ENCODE measurements around the gene ZSWIM6. TPM values are rescaled to one million over a fixed set of nuclear protein-coding genes. Genes with fewer than 3 reads are reported as not detected.

The ZSWIM6 gene
- total and polyA plus RNA-seq, 4 donors = 14.5 to 32.2 (median 30.3) TPM

DNA sequence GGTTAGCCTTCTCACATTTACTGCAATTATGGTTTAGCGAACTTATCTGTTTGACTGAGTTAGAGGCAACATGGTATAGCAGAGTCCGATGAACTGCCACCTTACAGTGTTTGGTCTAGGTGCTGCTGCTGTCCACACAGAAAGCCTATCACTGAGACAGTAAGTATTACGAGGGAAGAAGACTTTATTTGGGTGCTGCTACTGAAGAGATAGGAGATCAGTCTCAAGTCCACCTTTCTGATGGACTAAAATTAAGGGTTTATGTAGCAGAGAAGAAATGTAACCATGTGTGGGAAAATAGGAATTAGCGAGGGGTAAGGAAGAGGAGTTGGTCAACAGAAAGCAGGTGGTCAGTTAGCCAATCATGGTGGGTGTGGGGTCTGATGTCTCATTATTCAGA lies 109.7 kb downstream of the ZSWIM6 start:
- Histone ChIP-seq H3K27ac (ENCODE audit: low read depth, low read length) (no peak overlapping the region), H3K27me3 (ENCODE audit: control insufficient read depth, insufficient read depth, low read length) (no peaks in the 10 kb centered on the region), H3K36me3 (ENCODE audit: control insufficient read depth, insufficient read depth, low read length) (no peaks in the 10 kb centered on the region), H3K4me1 (ENCODE audit: control insufficient read depth, insufficient read depth, low read length) (no peaks in the 10 kb centered on the region), H3K4me3 (ENCODE audit: low read depth, low read length) (no peak overlapping the region), H3K9me3 (ENCODE audit: control insufficient read depth, insufficient read depth, low read length) (peaks cover 8% of the 10 kb centered on the region)
- WGBS (ENCODE audit: insufficient coverage) = 100% methylated on average over 4 of the region's 4 CpGs
- DNase-seq (ENCODE audit: low read depth in 4 of 6, low spot score in 6 of 6) = no peak

- no peak overlapping the region for H3K4me3 ChIP-seq (ENCODE audit: low read depth, low read length)
- no peak for DNase-seq (ENCODE audit: low read depth in 4 of 6, low spot score in 6 of 6)
- H3K27ac ChIP-seq (ENCODE audit: low read depth, low read length) = no peak overlapping the region
- no peaks in the 10 kb centered on the region for H3K36me3 ChIP-seq (ENCODE audit: control insufficient read depth, insufficient read depth, low read length)
- H3K9me3 ChIP-seq (ENCODE audit: control insufficient read depth, insufficient read depth, low read length) = peaks cover 3% of the 10 kb centered on the region
- no peaks in the 10 kb centered on the region for H3K4me1 ChIP-seq (ENCODE audit: control insufficient read depth, insufficient read depth, low read length)
- H3K27me3 ChIP-seq (ENCODE audit: control insufficient read depth, insufficient read depth, low read length) = no peaks in the 10 kb centered on the region
- no CpG with 5 or more reads among the region's 2 CpGs for WGBS (ENCODE audit: insufficient coverage)
These were observed 115.9 kb downstream of the ZSWIM6 start for GRCh38 chr5:61447780-61448495.

DNA sequence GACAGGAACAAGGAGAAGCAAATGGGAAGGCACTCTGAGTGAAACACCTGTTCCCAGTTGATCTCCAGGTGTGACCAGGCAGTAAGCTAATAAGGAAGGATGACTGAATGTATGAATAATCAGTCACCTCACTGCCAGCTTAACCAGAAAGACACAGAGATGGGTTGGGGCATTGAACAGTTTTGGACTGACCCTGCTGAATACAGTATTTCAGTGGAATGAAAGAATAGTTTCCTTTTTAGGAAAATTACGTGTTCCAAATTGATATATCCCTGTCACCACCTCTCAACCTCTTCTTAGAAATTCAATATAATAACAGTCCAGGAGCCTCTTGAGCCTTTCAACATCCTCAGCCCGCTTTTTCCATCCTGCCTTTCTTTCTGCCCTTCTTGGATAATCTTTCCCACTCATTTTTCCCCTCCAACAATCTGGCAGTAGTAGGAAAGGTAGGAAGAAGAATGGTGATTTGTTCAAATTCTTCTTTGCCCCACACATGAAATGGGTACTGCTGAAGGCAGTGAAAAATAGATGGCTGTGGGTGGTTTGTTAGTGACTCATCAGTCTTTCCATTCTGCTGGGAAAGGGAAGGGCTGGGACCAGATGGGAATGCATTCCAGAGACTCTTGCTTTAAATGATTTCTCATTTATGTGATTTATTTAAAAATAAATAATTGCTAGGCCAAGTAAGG lies 117.9 kb downstream of the ZSWIM6 start:
- no peaks in the 10 kb centered on the region for H3K4me1 ChIP-seq (ENCODE audit: control insufficient read depth, insufficient read depth, low read length)
- DNase-seq (ENCODE audit: low read depth in 4 of 6, low spot score in 6 of 6) = no peak
- no peaks in the 10 kb centered on the region for H3K9me3 ChIP-seq (ENCODE audit: control insufficient read depth, insufficient read depth, low read length)
- H3K4me3 ChIP-seq (ENCODE audit: low read depth, low read length) = no peak overlapping the region
- WGBS (ENCODE audit: insufficient coverage) = no CpG with 5 or more reads among the region's 2 CpGs
- no peak overlapping the region for H3K27ac ChIP-seq (ENCODE audit: low read depth, low read length)
- H3K27me3 ChIP-seq (ENCODE audit: control insufficient read depth, insufficient read depth, low read length) = no peaks in the 10 kb centered on the region
- no peaks in the 10 kb centered on the region for H3K36me3 ChIP-seq (ENCODE audit: control insufficient read depth, insufficient read depth, low read length)

DNA sequence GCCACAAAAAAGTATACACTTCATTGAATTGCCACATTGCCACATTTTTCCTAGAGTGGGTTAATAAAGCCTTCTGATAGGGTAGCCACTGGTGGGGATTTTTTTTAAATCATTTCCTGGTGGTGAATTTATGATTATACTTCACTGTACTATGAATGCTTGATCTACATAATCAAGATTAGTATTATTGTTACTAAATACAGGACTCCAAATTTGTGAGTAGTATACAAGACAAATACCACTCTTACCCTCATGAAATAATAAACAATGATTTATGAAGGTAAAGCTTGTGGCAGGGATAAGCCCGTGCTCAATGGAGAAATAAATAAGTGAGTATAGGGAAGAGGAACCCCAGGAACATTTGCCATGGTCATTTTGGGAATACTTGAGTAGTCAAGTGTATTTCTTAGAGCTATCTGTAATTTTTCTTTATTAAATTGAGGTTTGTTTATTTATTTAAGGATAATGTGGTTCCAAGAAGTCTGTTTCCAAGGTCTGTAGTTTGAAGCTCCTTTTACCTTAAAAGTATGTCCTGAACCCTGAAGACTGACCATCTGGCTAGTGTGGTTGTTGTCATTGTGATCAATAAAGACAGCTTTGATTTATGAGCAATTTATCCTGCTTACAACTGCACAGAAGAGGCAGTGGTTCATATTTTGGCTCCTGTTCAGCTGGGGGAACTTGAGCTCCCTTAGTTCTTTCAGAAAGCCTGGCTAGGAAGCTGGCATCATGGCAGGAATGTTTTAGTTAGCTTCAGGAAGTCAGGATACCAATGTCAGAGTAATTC lies 118.6 kb downstream of the ZSWIM6 start:
- H3K27ac ChIP-seq (ENCODE audit: low read depth, low read length) = no peak overlapping the region
- WGBS (ENCODE audit: insufficient coverage) = no CpG with 5 or more reads among the region's 1 CpG

DNA sequence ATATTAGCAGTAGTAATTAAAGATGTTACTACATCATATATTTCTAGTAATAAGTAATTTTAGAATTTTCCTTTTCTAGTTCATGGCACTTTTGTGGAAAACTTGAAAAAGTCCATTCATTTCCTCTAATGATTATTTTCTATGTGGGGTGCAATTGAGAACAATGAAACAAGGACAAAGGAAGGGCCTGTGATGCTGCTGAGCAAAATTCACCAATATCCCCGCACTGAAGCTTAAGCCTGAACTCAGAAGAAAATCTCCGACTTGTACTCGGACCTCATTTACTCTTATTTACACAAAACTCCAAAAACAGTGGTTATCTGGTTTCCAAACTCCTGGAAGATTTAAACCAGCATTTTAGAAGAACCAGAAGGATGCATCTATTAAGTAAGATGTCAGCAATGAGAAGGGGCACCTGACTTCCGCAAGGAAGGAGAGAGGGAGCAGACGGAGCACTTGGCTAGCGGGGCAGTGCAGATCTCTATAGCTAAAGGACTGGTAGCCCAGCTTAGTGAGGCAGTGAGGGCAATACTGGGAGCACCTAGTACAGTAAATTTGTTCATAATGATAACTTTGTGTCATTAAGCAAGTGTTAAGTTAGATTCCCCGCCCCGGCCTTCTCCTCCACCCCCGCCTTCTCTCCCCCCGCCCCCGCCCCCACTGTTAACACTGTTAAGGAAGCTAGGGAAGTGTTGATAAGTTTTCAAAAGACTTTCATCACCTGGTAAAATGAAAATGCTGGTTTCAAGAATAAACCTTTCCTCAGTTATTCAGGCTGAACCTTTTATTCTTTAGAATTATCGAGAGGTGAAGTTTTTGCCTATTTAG lies 123.3 kb downstream of the ZSWIM6 start:
- no peak overlapping the region for H3K4me3 ChIP-seq (ENCODE audit: low read depth, low read length)
- H3K9me3 ChIP-seq (ENCODE audit: control insufficient read depth, insufficient read depth, low read length) = no peaks in the 10 kb centered on the region
- WGBS (ENCODE audit: insufficient coverage) = 87% methylated on average over 4 of the region's 12 CpGs
- no peaks in the 10 kb centered on the region for H3K36me3 ChIP-seq (ENCODE audit: control insufficient read depth, insufficient read depth, low read length)
- no peaks in the 10 kb centered on the region for H3K4me1 ChIP-seq (ENCODE audit: control insufficient read depth, insufficient read depth, low read length)
- H3K27me3 ChIP-seq (ENCODE audit: control insufficient read depth, insufficient read depth, low read length) = no peaks in the 10 kb centered on the region
- no peak for DNase-seq (ENCODE audit: low read depth in 4 of 6, low spot score in 6 of 6)
- no peak overlapping the region for H3K27ac ChIP-seq (ENCODE audit: low read depth, low read length)

More for the DNA sequence above, 118.6 kb downstream of the ZSWIM6 start:
- H3K4me3 ChIP-seq (ENCODE audit: low read depth, low read length) = no peak overlapping the region
- H3K36me3 ChIP-seq (ENCODE audit: control insufficient read depth, insufficient read depth, low read length) = no peaks in the 10 kb centered on the region
- no peaks in the 10 kb centered on the region for H3K27me3 ChIP-seq (ENCODE audit: control insufficient read depth, insufficient read depth, low read length)
- DNase-seq (ENCODE audit: low read depth in 4 of 6, low spot score in 6 of 6) = peak in 4 of 6 donors; percentile 11 to 65 (median 48)
- H3K9me3 ChIP-seq (ENCODE audit: control insufficient read depth, insufficient read depth, low read length) = no peaks in the 10 kb centered on the region
- H3K4me1 ChIP-seq (ENCODE audit: control insufficient read depth, insufficient read depth, low read length) = no peaks in the 10 kb centered on the region

GRCh38 chr5:61460471-61460870 lies 128.4 kb downstream of the ZSWIM6 start:
- Histone ChIP-seq H3K27ac (ENCODE audit: low read depth, low read length) (no peak overlapping the region), H3K27me3 (ENCODE audit: control insufficient read depth, insufficient read depth, low read length) (no peaks in the 10 kb centered on the region), H3K4me1 (ENCODE audit: control insufficient read depth, insufficient read depth, low read length) (peaks cover 11% of the 10 kb centered on the region), H3K4me3 (ENCODE audit: low read depth, low read length) (no peak overlapping the region), H3K9me3 (ENCODE audit: control insufficient read depth, insufficient read depth, low read length) (no peaks in the 10 kb centered on the region), H3K36me3 (ENCODE audit: control insufficient read depth, insufficient read depth, low read length) (no peaks in the 10 kb centered on the region)
- WGBS (ENCODE audit: insufficient coverage) = no CpG with 5 or more reads among the region's 3 CpGs
- DNase-seq (ENCODE audit: low read depth in 4 of 6, low spot score in 6 of 6) = no peak

- Histone ChIP-seq H3K27ac (ENCODE audit: low read depth, low read length) (no peak overlapping the region), H3K9me3 (ENCODE audit: control insufficient read depth, insufficient read depth, low read length) (no peaks in the 10 kb centered on the region), H3K27me3 (ENCODE audit: control insufficient read depth, insufficient read depth, low read length) (no peaks in the 10 kb centered on the region), H3K4me3 (ENCODE audit: low read depth, low read length) (no peak overlapping the region), H3K4me1 (ENCODE audit: control insufficient read depth, insufficient read depth, low read length) (peaks cover 11% of the 10 kb centered on the region), H3K36me3 (ENCODE audit: control insufficient read depth, insufficient read depth, low read length) (no peaks in the 10 kb centered on the region)
- no peak for DNase-seq (ENCODE audit: low read depth in 4 of 6, low spot score in 6 of 6)
- WGBS (ENCODE audit: insufficient coverage) = 91% methylated on average over 1 of the region's 1 CpG
These were observed 129.4 kb downstream of the ZSWIM6 start for GRCh38 chr5:61461417-61461816.

DNA sequence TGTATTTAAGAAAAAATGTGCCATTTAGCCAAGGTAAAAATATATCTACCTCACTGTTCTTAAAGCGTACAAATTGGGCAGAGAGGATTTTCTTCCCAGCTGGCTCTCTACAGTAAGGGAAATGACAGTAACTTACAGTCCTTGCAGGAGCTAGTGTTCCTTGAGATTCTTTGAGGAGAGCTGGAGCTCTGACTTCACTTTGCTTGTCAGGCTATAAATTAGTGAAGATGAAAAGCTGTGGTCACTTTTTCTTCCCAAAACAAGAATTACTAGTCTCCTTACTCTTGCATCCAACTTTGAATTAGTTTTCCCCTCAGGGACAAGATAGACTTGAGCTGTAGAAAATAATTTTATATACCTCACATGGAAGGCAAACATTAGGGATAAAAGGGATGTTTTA lies 129.9 kb downstream of the ZSWIM6 start:
- Histone ChIP-seq H3K27me3 (ENCODE audit: control insufficient read depth, insufficient read depth, low read length) (no peaks in the 10 kb centered on the region), H3K4me1 (ENCODE audit: control insufficient read depth, insufficient read depth, low read length) (peaks cover 11% of the 10 kb centered on the region), H3K4me3 (ENCODE audit: low read depth, low read length) (no peak overlapping the region), H3K27ac (ENCODE audit: low read depth, low read length) (no peak overlapping the region), H3K36me3 (ENCODE audit: control insufficient read depth, insufficient read depth, low read length) (no peaks in the 10 kb centered on the region), H3K9me3 (ENCODE audit: control insufficient read depth, insufficient read depth, low read length) (no peaks in the 10 kb centered on the region)
- no CpG with 5 or more reads among the region's 1 CpG for WGBS (ENCODE audit: insufficient coverage)
- no peak for DNase-seq (ENCODE audit: low read depth in 4 of 6, low spot score in 6 of 6)

DNA sequence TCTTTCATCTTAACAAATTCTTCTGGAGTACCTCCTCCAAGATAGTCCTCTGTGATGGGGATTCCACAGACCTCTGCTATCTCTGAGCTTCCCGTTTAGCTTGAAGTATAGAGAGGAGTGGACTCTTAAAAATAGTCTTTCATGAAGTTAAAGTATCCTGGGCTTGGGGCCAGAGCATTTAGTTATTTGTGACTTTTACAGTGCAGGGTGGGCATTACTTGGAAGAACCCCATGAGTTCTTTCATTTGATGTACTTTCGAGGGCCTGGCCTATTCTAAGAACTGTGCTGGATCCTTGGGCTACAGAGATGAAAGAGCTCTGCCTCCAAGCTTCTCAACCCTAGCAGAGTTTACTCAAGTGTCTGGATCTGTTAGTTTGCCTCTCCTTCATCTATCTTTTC lies 131.5 kb downstream of the ZSWIM6 start:
- 20% methylated on average over 1 of the region's 2 CpGs for WGBS (ENCODE audit: insufficient coverage)
- Histone ChIP-seq H3K27me3 (ENCODE audit: control insufficient read depth, insufficient read depth, low read length) (no peaks in the 10 kb centered on the region), H3K36me3 (ENCODE audit: control insufficient read depth, insufficient read depth, low read length) (no peaks in the 10 kb centered on the region), H3K4me1 (ENCODE audit: control insufficient read depth, insufficient read depth, low read length) (peaks cover 11% of the 10 kb centered on the region), H3K4me3 (ENCODE audit: low read depth, low read length) (no peak overlapping the region), H3K27ac (ENCODE audit: low read depth, low read length) (no peak overlapping the region), H3K9me3 (ENCODE audit: control insufficient read depth, insufficient read depth, low read length) (no peaks in the 10 kb centered on the region)
- peak in 1 of 6 donors; percentile 41 for DNase-seq (ENCODE audit: low read depth in 4 of 6, low spot score in 6 of 6)
